GM12878 (cell line): ENCODE results near the gene PDE3B. TPM values are rescaled to one million over a fixed set of nuclear protein-coding genes. Genes with fewer than 3 reads are reported as not detected.
"Not testable (repeated sequence)": the region's sequence is repeated elsewhere in the genome, so short reads cannot be mapped to it uniquely, and the experiment has no call there.

Experiments
- ATAC-seq: fragments of 200-7000 bp; cut with Tn5 transposase; 3 replicates; pipeline ENCODE4 v1.9.1; 2020; ENCODE audit warnings: mild to moderate bottlenecking, moderate library complexity
- BruUV-seq: library from RNA; stranded (reverse); fragments of 400-500 nt; replicated peaks from 2 replicates; lab custom pipeline; 2021; lab: Mats Ljungman, UMichigan
- CTCF ChIA-PET: fragments of 300-600 bp; sonication (Branson Sonifier 250); formaldehyde crosslinking; extraction: SDS; loops from one replicate; lab custom pipeline; 2021; ENCODE audit warnings: inconsistent platforms; lab: Yijun Ruan, JAX
- POLR2A ChIA-PET: fragments of 350-600 bp; formaldehyde crosslinking; extraction: SDS; loops from one replicate; lab custom pipeline; 2021; ENCODE audit warnings: inconsistent platforms; lab: Charles Lee
- RAD21 ChIA-PET: fragments of 300-600 bp; sonication (Branson Sonifier 250); formaldehyde crosslinking; loops from one replicate; lab custom pipeline; 2023; ENCODE audit warnings: antibody characterized with exemption; ENCODE audit not compliant: unreplicated experiment; lab: Charles Lee
- SMC1A ChIA-PET: fragments of 300-600 bp; sonication (Branson Sonifier 250); formaldehyde crosslinking; loops from one replicate; lab custom pipeline; 2023; ENCODE audit not compliant: unreplicated experiment, uncharacterized antibody; lab: Charles Lee
- DNase-seq: peaks from one replicate; pipeline ENCODE4 v3.0.0-alpha.2; 2011; ENCODE audit warnings: low read depth, low spot score
- FAIRE-seq: peaks from 3 replicates; lab custom pipeline; 2011; peaks lifted over from hg19 to GRCh38; lab: Jason Lieb, UNC
- H2AFZ ChIP-seq: 2 replicates; pipeline ENCODE4 v1.6.0; 2011; ENCODE audit warnings: low read depth, low read length, control low read depth; ENCODE audit not compliant: control insufficient read depth
- H3K27ac ChIP-seq: 2 replicates; pipeline ENCODE4 v1.5.1; 2011; ENCODE audit warnings: control low read depth; ENCODE audit not compliant: control insufficient read depth, insufficient read depth
- H3K27me3 ChIP-seq, 2 experiments: replicated peaks in 1 of 2; 2 replicates each; pipeline versions ENCODE4 v1.6.0 to v1.6.1; 2011; ENCODE audit warnings: low read length in 1 of 2; ENCODE audit not compliant: control insufficient read depth in 2 of 2, insufficient read depth in 2 of 2
- H3K36me3 ChIP-seq, 2 experiments: 2 replicates each; pipeline ENCODE4 v1.5.1; 2011; ENCODE audit warnings: low read length in 1 of 2; ENCODE audit not compliant: control insufficient read depth in 2 of 2, insufficient read depth in 2 of 2
- H3K4me1 ChIP-seq: 2 replicates; pipeline ENCODE4 v1.6.1; 2011; ENCODE audit warnings: mild to moderate bottlenecking, low read length, moderate library complexity, mixed read lengths; ENCODE audit not compliant: control insufficient read depth, insufficient read depth
- H3K4me2 ChIP-seq: 2 replicates; pipeline ENCODE4 v1.6.0; 2011; ENCODE audit warnings: control low read depth; ENCODE audit not compliant: control insufficient read depth, insufficient read depth
- H3K4me3 ChIP-seq: fragments of 200-600 bp; sonication (generic); 2 replicates; pipeline ENCODE4 v1.5.1; 2016
- H3K79me2 ChIP-seq: 2 replicates; pipeline ENCODE4 v1.6.0; 2011; ENCODE audit warnings: low read length; ENCODE audit not compliant: control insufficient read depth, insufficient read depth
- H3K9ac ChIP-seq: 2 replicates; pipeline ENCODE4 v1.8.0; 2011; ENCODE audit warnings: low read length, control low read depth, mixed read lengths; ENCODE audit not compliant: control insufficient read depth, insufficient read depth
- H3K9me3 ChIP-seq: replicated peaks from 3 replicates; pipeline ENCODE4 v1.5.1; 2011; ENCODE audit warnings: mild to moderate bottlenecking, low read length; ENCODE audit not compliant: control insufficient read depth, insufficient read depth
- H4K20me1 ChIP-seq: 2 replicates; pipeline ENCODE4 v1.6.0; 2011; ENCODE audit not compliant: control insufficient read depth, insufficient read depth
- CREM ChIP-seq: IDR thresholded peaks from 2 replicates; pipeline ENCODE4 v1.6.1; 2014; ENCODE audit warnings: antibody characterized with exemption, low read depth
- ELK1 ChIP-seq: IDR thresholded peaks from 2 replicates; pipeline ENCODE4 v1.6.1; 2012; ENCODE audit warnings: low read depth, low read length, improper control_type of control experiment
- IKZF2 ChIP-seq, 2 experiments: fragments of 450-650 bp; IDR thresholded peaks; 2 replicates each; pipeline ENCODE4 v1.6.1; 2017; ENCODE audit warnings: mild to moderate bottlenecking in 2 of 2, moderate library complexity in 2 of 2
- SP1 ChIP-seq: IDR thresholded peaks from one replicate; pipeline ENCODE4 v1.6.1; 2011; ENCODE audit warnings: low read depth, low read length
- WGBS: methylation state at CpG from one replicate; pipeline ENCODE4 v1.1.6; 2016; ENCODE audit warnings: low lambda C conversion rate; ENCODE audit not compliant: insufficient replicate concordance, insufficient coverage; ENCODE audit errors: missing lambda C conversion rate; 5-methylcytosine and 5-hydroxymethylcytosine counted together
- in situ Hi-C: fragments of 300-500 bp; cut with MboI; formaldehyde crosslinking; loops from 9 replicates; pipeline ENCODE4 v1.14.3; 2018; ENCODE audit warnings: mixed read lengths
- intact Hi-C: fragments of 100-400 bp; cut with micrococcal nuclease; formaldehyde crosslinking; loops from one replicate; pipeline ENCODE4 v1.14.2; 2022; ENCODE audit not compliant: unreplicated experiment
- polyA plus RNA-seq, 11 experiments: library from polyadenylated mRNA; depleted of rRNA in 4 of 11; unstranded in 6 of 11; stranded (reverse) in 5 of 11; fragments of >200 nt; fragmentation: Nextera tagmentation in 4 of 11; fragmentation: Illumina TruSeq in 1 of 11; extraction: Ambion mirVana in 4 of 11; extraction: Trizol in 1 of 11; gene quantifications; 1 replicate in 1 of 11; 2 replicates in 10 of 11; pipeline versions ENCODE4 v1.2.1 to v1.2.3, GENCODE V29; 2011 to 2016; ENCODE audit warnings: inconsistent platforms in 2 of 11, missing spikeins in 2 of 11, low read depth in 1 of 11
- total RNA-seq, 4 experiments: library from RNA; depleted of rRNA in 3 of 4; stranded (reverse); fragments of >200 nt in 3 of 4; fragmentation: Illumina TruSeq in 1 of 4; extraction: Trizol in 1 of 4; gene quantifications; 2 replicates each; pipeline versions ENCODE4 v1.2.1 to v1.2.3, GENCODE V29; 2013 to 2021
- TF ChIP-seq, protein P1 (sequence below): fragments of 150-350 bp; IDR thresholded peaks from 2 replicates; pipeline ENCODE4 v1.6.1; 2014; ENCODE audit warnings: mild to moderate bottlenecking, low read depth, low read length
- TF ChIP-seq, protein P2 (sequence below): fragments of 450-650 bp; IDR thresholded peaks from 2 replicates; pipeline ENCODE4 v1.6.1; 2017; ENCODE audit warnings: mild to moderate bottlenecking, moderate library complexity

The PDE3B gene
- total and polyA plus RNA-seq, 10 of the 15 experiments (the other 5 are each of a cell fraction or from before 2014, with no cell fraction given), result 0.04 to 3.1 (median 1.9) TPM

DNA sequence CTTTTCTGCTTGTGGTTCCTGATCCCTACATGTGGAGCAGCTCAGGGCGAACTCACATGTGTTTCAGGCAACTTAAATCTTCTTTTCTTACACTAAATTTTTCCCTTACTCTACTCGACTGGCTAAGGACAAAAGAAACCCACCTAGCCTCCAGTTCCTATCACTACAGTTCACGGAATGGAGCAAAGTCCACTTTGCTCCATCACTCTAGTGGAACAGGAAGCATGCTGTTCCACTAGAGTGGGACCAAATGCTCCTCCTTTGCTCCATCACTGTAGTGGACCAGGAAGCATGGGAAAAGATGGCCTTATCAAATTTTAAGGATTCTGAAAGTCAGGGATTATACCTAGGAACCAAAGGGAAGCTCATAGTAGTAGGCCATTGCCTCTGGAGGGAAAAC is 36.1 kb downstream of the PDE3B start (continued):
- TF ChIP-seq, protein P1, sequence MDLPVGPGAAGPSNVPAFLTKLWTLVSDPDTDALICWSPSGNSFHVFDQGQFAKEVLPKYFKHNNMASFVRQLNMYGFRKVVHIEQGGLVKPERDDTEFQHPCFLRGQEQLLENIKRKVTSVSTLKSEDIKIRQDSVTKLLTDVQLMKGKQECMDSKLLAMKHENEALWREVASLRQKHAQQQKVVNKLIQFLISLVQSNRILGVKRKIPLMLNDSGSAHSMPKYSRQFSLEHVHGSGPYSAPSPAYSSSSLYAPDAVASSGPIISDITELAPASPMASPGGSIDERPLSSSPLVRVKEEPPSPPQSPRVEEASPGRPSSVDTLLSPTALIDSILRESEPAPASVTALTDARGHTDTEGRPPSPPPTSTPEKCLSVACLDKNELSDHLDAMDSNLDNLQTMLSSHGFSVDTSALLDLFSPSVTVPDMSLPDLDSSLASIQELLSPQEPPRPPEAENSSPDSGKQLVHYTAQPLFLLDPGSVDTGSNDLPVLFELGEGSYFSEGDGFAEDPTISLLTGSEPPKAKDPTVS, result no peak
- TF ChIP-seq IKZF2 (IDR thresholded peaks at IDR 0.05) (no peak), SP1 (no peak), CREM (no peak), ELK1 (no peak)
- TF ChIP-seq, protein P2, sequence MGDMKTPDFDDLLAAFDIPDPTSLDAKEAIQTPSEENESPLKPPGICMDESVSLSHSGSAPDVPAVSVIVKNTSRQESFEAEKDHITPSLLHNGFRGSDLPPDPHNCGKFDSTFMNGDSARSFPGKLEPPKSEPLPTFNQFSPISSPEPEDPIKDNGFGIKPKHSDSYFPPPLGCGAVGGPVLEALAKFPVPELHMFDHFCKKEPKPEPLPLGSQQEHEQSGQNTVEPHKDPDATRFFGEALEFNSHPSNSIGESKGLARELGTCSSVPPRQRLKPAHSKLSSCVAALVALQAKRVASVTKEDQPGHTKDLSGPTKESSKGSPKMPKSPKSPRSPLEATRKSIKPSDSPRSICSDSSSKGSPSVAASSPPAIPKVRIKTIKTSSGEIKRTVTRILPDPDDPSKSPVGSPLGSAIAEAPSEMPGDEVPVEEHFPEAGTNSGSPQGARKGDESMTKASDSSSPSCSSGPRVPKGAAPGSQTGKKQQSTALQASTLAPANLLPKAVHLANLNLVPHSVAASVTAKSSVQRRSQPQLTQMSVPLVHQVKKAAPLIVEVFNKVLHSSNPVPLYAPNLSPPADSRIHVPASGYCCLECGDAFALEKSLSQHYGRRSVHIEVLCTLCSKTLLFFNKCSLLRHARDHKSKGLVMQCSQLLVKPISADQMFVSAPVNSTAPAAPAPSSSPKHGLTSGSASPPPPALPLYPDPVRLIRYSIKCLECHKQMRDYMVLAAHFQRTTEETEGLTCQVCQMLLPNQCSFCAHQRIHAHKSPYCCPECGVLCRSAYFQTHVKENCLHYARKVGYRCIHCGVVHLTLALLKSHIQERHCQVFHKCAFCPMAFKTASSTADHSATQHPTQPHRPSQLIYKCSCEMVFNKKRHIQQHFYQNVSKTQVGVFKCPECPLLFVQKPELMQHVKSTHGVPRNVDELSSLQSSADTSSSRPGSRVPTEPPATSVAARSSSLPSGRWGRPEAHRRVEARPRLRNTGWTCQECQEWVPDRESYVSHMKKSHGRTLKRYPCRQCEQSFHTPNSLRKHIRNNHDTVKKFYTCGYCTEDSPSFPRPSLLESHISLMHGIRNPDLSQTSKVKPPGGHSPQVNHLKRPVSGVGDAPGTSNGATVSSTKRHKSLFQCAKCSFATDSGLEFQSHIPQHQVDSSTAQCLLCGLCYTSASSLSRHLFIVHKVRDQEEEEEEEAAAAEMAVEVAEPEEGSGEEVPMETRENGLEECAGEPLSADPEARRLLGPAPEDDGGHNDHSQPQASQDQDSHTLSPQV, result no peak

GRCh38 chr11:14684234-14684915 is 40.8 kb downstream of the PDE3B start:
- H3K9ac ChIP-seq, H3K4me3 ChIP-seq, DNase-seq, H3K4me2 ChIP-seq, ATAC-seq, H2AFZ ChIP-seq, H3K36me3 ChIP-seq, H3K79me2 ChIP-seq, SMC1A ChIA-PET, POLR2A ChIA-PET, H3K27ac ChIP-seq, in situ Hi-C loops, H3K27me3 ChIP-seq, FAIRE-seq, BruUV-seq, H3K9me3 ChIP-seq, H3K4me1 ChIP-seq, H4K20me1 ChIP-seq, RAD21 ChIA-PET, CTCF ChIA-PET, intact Hi-C loops: not testable (repeated sequence)
- 58% methylated on average over 6 of the region's 6 CpGs for WGBS
